SK-N-MC (cell line): Measurements from ENCODE around the gene CSTF2.

Experiments used
- DNase-seq: peaks from one replicate; pipeline ENCODE4 v3.0.0-alpha.2; 2011; ENCODE audit warnings: low read depth, low spot score
- H3K27ac ChIP-seq: fragments of 200-600 bp; sonication (generic); 2 replicates; pipeline ENCODE4 v1.5.1; 2016; ENCODE audit warnings: mixed run types
- H3K36me3 ChIP-seq: fragments of 200-600 bp; sonication (generic); 2 replicates; pipeline ENCODE4 v1.6.1; 2017; ENCODE audit warnings: antibody characterized with exemption, low read length, mixed read lengths; ENCODE audit not compliant: insufficient read depth
- H3K4me3 ChIP-seq: fragments of 200-600 bp; sonication (generic); 2 replicates; pipeline ENCODE4 v1.5.1; 2016
- H3K9ac ChIP-seq: fragments of 200-600 bp; sonication (generic); 2 replicates; pipeline ENCODE4 v1.8.0; 2017; ENCODE audit warnings: mixed run types, mixed read lengths; ENCODE audit not compliant: insufficient read length
- H3K9me3 ChIP-seq: fragments of 200-600 bp; sonication (generic); 2 replicates; pipeline ENCODE4 v1.6.1; 2017; ENCODE audit warnings: low read depth, mild to moderate bottlenecking, antibody characterized with exemption, low read length, moderate library complexity, mixed read lengths
- EZH2 ChIP-seq: fragments of 200-600 bp; sonication (generic); IDR thresholded peaks from one replicate; pipeline ENCODE4 v1.6.1; 2017; ENCODE audit warnings: antibody characterized with exemption
- FOXP2 ChIP-seq: optimal IDR thresholded peaks from 2 replicates; pipeline ENCODE3; 2011; ENCODE audit warnings: mild to moderate bottlenecking, moderate library complexity; ENCODE audit not compliant: insufficient read depth; ENCODE audit errors: extremely low read length, control extremely low read depth
- POLR2AphosphoS5 ChIP-seq: IDR thresholded peaks from 2 replicates; pipeline ENCODE4 v1.6.1; 2012; ENCODE audit warnings: mild to moderate bottlenecking, low read depth, low read length, borderline replicate concordance

The CSTF2 gene

DNA sequence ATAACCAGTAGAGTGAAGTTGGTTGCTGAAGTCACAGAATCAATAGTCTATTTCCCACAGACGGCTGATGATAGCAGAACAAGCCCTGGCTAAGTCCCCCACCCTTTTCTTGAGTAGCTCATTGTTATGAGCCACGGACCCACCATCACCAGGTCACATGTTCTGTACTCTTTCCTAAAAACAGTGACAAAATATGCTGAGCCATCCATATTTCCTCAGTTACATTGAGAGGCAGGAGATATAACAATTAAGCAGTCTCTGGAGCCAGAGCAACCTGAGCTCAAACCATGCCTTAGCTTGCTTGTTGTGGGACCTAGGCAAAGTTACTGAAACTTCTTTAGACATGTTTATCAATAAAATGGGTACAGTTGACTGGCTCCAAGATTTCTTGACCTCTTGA lies 2.9 kb upstream of the CSTF2 start:
- TF ChIP-seq EZH2 (no peak), FOXP2 (no peak)
- Histone ChIP-seq H3K9me3 (no peaks in the 10 kb centered on the region), H3K9ac (no peak overlapping the region), H3K4me3 (no peak overlapping the region), H3K27ac (no peak overlapping the region), H3K36me3 (peaks cover 3% of the 10 kb centered on the region; the same call in 1 of the 2 replicates)
- DNase-seq, result no peak

DNA sequence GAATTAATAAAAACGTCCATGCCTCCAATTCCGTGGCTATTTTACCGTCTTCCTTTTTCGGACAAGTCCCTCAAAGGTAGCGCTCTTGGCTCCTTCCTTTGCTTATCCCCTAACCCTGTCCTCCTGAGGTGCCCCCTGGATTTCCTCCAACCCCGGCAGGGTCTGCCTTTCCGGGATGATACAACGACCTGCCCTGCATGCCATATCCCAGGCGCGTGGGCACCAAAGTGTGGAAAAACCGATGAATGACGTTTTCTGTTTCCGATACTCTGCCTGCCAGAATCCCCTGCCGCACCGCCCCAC lies 706 bp upstream of the CSTF2 start:
- no peaks in the 10 kb centered on the region for H3K9me3 ChIP-seq
- DNase-seq, result no peak
- peak overlapping the region; percentile 59; the same call in 1 of the 2 replicates for H3K27ac ChIP-seq

DNA sequence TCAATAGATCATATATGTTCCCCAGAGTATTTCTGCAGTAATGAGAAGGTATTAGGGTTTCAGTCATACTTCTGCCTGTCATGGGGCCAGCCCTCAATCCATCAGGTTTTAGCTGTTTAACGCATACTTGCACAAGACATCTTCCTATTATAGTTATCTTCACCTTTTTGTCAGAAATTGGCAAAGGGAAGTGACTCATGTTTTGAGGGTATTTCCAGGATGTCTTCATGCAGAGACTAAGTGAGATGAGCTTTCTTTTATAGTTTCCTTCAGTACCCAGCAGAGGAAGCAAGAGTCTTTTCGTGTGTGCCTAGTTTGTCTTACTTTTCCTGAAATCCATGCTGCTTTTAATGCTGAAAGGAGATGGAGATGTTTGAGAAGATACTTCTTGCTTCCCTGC lies 9.5 kb downstream of the CSTF2 start:
- H3K4me3 ChIP-seq, result no peak overlapping the region
- H3K36me3 ChIP-seq, result peaks cover 60% of the 10 kb centered on the region
- DNase-seq, result no peak
- TF ChIP-seq POLR2AphosphoS5, result no peak
- no peak for TF ChIP-seq FOXP2
- no peak for TF ChIP-seq EZH2
- H3K9me3 ChIP-seq, result no peaks in the 10 kb centered on the region
- no peak overlapping the region for H3K27ac ChIP-seq
- no peak overlapping the region for H3K9ac ChIP-seq

More for the DNA sequence above, 706 bp upstream of the CSTF2 start:
- Histone ChIP-seq H3K9ac (peak overlapping the region; percentile 56), H3K36me3 (peaks cover 20% of the 10 kb centered on the region; the same call in 1 of the 2 replicates), H3K4me3 (peak overlapping the region; percentile 87)
- TF ChIP-seq POLR2AphosphoS5 (no peak), FOXP2 (no peak), EZH2 (no peak)

DNA sequence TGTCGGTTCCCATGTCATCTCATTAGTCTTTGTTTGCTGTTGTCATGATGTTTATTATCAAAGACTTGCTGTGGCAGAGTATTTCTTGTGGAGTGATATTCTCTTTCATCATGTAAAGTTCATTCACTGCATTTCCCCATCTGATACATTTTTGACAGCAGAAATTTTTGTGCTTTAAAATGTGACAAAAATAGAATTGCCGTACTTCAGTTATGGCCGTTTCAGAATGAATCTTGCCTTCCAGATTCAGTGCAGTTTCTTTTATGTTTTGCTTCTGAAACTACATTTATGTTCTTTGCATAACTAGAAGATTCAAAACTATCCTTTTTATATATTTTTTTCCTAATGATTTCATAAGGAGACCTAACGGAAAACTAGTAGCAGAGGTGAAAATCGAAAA lies 10.0 kb downstream of the CSTF2 start:
- H3K9me3 ChIP-seq, result no peaks in the 10 kb centered on the region
- no peak overlapping the region for H3K9ac ChIP-seq
- H3K4me3 ChIP-seq, result no peak overlapping the region
- no peak for TF ChIP-seq EZH2
- no peak overlapping the region for H3K27ac ChIP-seq
- H3K36me3 ChIP-seq, result peaks cover 57% of the 10 kb centered on the region
- no peak for DNase-seq

DNA sequence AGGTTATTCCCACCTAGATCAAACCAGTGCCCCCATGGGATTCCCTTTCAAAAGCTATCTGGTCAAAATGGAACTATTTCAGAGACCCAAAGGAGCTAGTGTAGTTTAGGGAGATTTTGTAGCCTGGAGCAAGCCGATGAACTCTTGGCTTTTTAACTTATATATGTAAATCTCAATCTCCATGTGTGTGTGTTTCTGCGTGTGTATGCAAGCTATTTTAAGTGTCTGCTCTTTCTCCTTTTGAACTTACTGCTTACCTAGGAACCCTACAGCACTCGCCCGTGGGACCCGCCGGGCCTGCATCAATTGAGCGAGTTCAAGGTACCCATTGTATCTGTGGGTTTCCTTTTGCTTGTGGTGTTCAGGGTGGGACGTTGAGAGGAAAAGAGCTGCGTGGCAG lies 10.4 kb downstream of the CSTF2 start:
- no peak for DNase-seq
- no peaks in the 10 kb centered on the region for H3K9me3 ChIP-seq
- H3K27ac ChIP-seq, result no peak overlapping the region
- no peak overlapping the region for H3K9ac ChIP-seq
- peaks cover 57% of the 10 kb centered on the region for H3K36me3 ChIP-seq
- no peak for TF ChIP-seq POLR2AphosphoS5
- no peak for TF ChIP-seq FOXP2
- no peak for TF ChIP-seq EZH2
- H3K4me3 ChIP-seq, result no peak overlapping the region

DNA sequence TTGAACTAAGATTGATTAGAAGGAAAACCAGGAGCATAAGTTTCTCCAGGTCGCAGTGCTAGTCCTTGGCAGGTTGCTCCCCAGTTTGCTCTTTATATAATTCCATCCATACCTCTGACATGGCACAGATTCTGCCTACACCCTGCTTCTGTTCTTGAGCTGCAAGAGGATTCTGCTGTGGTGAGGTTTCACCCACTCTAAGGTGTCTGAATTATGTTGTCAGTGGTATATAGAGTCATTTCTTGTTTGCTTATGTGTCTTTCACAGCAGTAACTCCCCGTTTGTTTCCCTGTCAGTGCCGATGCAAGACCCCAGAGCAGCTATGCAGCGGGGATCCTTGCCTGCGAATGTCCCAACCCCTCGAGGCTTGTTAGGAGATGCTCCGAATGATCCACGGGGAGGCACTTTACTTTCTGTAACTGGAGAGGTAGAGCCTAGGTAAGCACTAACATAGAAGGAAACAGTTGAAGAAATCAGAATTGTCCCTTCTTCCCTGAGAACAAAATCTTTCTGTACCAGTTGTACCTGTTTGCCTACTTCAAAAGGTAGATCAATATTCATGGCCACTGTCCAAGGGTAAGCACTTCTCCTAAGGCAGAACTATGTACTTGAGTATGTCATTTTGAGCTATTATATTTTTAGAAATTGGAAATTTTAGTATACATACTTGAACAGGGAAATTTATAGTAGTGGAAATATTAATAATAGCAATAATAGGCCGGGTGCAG lies 11.2 kb downstream of the CSTF2 start:
- Histone ChIP-seq H3K27ac (no peak overlapping the region), H3K36me3 (peaks cover 56% of the 10 kb centered on the region), H3K9ac (no peak overlapping the region), H3K4me3 (no peak overlapping the region), H3K9me3 (no peaks in the 10 kb centered on the region)
- no peak for DNase-seq
- no peak for TF ChIP-seq FOXP2
- no peak for TF ChIP-seq EZH2
- no peak for TF ChIP-seq POLR2AphosphoS5

DNA sequence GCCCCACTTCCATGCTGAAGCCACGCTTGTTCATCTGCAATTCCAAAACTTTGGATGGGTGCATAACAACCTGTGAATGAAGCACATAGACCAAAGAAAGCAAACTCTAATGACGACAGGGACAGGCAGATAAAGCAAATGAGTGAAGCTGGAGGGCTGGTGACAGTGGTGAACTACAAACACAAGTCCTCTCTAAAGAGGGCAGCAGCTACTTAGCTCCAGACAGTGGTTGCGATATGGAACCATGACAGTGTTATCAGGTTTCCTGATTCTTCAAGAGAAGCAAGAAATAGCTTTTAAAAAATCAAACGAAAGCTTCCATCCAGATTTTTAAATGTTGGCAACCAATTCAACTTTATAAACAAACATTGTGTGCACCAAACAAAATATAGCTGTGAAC lies 30.1 kb downstream of the CSTF2 start:
- Histone ChIP-seq H3K9me3 (no peaks in the 10 kb centered on the region), H3K27ac (no peak overlapping the region), H3K36me3 (no peaks in the 10 kb centered on the region), H3K4me3 (no peak overlapping the region), H3K9ac (no peak overlapping the region)
- no peak for DNase-seq
- TF ChIP-seq FOXP2 (no peak), EZH2 (no peak), POLR2AphosphoS5 (no peak)

DNA sequence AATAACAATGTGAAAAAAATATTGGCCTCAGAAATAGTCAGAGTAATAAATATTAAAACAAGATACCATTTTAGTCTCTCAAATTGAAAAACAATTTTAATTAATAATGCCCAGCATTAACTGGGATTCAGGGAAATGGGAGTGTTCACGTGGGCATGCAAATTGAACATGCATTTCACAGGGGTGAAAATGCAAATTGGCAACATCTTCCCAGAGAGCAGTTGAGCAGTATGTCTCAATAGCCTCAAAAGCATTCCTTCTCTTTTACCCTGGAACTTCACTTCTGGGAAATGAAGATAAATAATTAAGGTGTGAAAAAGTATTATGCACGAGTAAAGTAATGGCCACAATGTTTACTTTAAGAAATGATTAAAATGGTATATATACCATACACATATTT lies 32.6 kb downstream of the CSTF2 start:
- no peak for TF ChIP-seq FOXP2
- TF ChIP-seq POLR2AphosphoS5, result no peak
- TF ChIP-seq EZH2, result no peak

DNA sequence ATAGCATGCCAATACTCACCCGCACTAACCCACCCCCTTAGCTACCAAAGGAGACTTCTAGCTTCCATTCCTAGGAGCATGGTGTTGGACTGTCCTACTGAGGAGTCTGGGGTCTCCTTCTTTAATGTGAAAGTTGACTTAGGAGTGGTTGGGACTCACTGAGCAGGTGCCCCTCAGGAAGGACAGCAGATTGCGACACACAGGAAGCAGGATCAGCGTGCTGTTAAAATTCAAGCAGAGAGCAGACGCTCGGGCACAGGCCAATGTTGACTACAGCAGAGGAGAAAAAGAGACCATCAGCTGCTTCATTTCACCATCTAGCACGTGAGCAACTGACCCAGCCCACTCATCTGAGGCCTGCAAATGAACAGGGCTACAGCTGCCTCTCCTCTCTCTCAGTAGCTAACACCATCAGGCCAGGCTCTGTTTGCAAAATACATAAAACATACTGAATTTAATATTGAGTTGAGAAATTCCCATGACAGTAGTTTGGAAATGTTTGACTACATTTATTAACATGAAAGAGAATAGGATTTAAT lies 43.2 kb downstream of the CSTF2 start:
- Histone ChIP-seq H3K4me3 (no peak overlapping the region), H3K9me3 (no peaks in the 10 kb centered on the region), H3K27ac (no peak overlapping the region), H3K36me3 (no peaks in the 10 kb centered on the region), H3K9ac (no peak overlapping the region)
- no peak for DNase-seq
- TF ChIP-seq POLR2AphosphoS5 (no peak), EZH2 (no peak), FOXP2 (no peak)

More for the DNA sequence above, 32.6 kb downstream of the CSTF2 start:
- Histone ChIP-seq H3K36me3 (no peaks in the 10 kb centered on the region), H3K4me3 (no peak overlapping the region), H3K9me3 (no peaks in the 10 kb centered on the region), H3K27ac (no peak overlapping the region), H3K9ac (no peak overlapping the region)
- no peak for DNase-seq
